Measurements from ENCODE around the gene NAV2.

DNA sequence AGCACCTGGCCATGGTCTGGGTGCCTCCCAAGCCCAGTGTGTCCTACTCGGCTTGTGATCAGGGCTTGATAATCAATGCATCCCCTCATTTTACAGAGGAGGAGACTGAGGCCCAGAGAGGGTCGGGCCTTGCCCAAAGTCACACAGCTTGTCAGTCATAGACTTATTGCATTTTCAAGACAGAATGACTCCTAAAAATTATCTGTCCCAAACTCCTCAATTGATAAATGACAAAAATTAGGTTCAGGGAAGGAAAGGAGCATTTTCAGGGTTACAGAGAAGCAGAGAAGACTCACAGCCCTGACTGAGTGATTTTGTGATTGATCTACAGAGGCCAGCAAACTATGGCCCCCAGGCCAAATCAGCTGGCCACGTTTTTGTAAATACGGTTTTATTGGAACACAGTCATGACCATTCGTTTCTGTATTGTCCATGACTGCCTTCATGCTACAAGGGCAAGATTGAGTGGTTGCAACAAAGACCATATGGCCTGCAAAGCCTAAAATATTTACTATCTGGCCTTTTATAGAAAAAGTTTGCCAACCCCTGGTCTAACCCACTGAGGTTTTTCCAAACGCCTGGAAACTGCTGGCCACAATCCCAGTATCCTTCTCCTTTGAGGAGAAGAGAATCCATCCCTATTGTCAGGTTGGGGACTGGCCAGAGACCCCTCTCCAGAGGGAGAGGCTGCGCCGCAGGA, 35.1 kb upstream of the NAV2 start:
- TF ChIP-seq, protein P1, sequence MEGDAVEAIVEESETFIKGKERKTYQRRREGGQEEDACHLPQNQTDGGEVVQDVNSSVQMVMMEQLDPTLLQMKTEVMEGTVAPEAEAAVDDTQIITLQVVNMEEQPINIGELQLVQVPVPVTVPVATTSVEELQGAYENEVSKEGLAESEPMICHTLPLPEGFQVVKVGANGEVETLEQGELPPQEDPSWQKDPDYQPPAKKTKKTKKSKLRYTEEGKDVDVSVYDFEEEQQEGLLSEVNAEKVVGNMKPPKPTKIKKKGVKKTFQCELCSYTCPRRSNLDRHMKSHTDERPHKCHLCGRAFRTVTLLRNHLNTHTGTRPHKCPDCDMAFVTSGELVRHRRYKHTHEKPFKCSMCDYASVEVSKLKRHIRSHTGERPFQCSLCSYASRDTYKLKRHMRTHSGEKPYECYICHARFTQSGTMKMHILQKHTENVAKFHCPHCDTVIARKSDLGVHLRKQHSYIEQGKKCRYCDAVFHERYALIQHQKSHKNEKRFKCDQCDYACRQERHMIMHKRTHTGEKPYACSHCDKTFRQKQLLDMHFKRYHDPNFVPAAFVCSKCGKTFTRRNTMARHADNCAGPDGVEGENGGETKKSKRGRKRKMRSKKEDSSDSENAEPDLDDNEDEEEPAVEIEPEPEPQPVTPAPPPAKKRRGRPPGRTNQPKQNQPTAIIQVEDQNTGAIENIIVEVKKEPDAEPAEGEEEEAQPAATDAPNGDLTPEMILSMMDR (IDR thresholded peaks at IDR 0.05) = no peak
- TF ChIP-seq POLR2AphosphoS5 (IDR thresholded peaks at IDR 0.05) = no peak
- no peak for TF ChIP-seq EP300 (IDR thresholded peaks at IDR 0.05; ENCODE audit: low read depth)

Measured in transverse colon (tissue), 4 donors.